Right ventricle myocardium inferior (tissue), 1 donor: ENCODE data around the gene IL34. TPM values are rescaled to one million over a fixed set of nuclear protein-coding genes. Genes with fewer than 3 reads are reported as not detected.
A peak's percentile ranks its signal among the peaks of the same experiment; 100 is the strongest.

Experiments used
- ATAC-seq: fragments of 200-7000 bp; cut with Tn5 transposase; one replicate; pipeline ENCODE4 v1.9.1; 2020; ENCODE audit warnings: mild to moderate bottlenecking, moderate library complexity
- DNase-seq: peaks from one replicate; pipeline ENCODE4 v3.0.0; 2021; ENCODE audit errors: missing footprints
- intact Hi-C: fragments of 100-400 bp; cut with DNase I; formaldehyde crosslinking; loops from one replicate; pipeline ENCODE4 v1.11.0; 2022
- total RNA-seq: library from RNA; stranded (reverse); fragmentation: NEBNext Ultra II Directional; extraction: Animal tissue kit (Norgen Biotek cat#: 25700); gene quantifications from one replicate; pipeline ENCODE4 v1.2.1, GENCODE V29; 2021
- donor health status: DM: no; HTN: yes; CAD: no; lungs with severe emphysema.

IL34 gene
- total RNA-seq, 1 donor from 2014 or later, result 2.0 TPM

DNA sequence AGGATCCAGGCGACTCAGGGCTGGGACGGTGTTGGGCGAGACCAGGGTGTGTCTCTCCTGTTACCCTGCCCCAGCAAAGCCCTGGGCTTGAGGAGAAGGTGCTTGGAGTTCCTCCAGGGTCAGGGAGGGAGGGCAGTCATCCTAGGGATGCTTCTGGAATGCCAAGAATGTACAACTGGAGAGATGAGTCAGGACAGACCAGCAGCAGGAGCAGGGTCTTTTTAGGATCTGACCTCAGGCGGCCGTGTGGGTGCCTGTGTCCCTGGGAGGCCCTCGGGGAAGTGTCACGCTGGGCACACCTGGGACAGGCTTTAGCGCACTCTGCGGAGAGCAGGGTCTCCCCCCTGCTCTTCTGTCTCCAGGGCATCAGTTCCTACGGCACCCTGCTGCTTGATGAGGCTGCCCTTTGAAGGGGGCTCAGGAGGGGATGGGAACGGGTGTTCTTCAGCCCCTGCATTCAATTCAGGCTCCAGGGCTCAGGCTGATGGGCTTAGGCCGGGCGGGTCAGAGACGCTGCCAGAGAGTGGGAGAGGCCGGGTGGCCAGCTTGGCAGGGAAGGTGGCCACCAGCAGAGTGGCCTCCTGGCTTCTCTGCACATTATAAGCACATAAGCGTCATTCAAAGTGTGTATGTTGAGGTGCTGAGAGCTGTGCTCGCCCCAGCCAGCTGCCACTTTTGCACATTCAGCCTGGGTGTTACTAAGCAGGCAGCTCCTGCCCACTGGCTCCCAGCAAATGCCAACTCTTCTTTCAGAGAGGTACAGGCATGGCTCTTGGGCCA lies 47.9 kb downstream of the IL34 start:
- ATAC-seq (peak; percentile 6), DNase-seq (peak; percentile 64)
- intact Hi-C loops, result loop anchor here (2.0 kb wide), 1 partner anchor 45 kb away; no protein-coding TSS in a partner anchor

DNA sequence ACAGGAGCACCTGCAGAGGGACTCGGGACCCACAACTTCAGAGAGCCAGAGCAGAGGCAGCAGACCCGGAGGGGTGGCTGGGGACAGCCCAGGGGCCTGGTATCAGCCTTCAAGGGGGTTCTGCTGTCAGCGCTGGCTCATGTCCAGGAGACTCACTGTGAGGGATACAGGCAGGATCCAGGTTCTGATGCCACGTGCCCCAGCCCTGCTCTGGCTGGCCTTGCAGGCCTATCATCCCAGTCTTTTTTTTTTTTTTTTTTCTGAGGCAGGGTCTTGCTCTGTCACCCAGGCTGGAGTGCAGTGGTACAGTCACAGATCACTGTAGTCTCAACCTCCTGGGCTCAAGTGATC lies 48.5 kb downstream of the IL34 start:
- no peak for ATAC-seq
- intact Hi-C loops, result loop anchor here (2.0 kb wide), 1 partner anchor 44 kb away; no protein-coding TSS in a partner anchor
- DNase-seq, result peak; percentile 23

GRCh38 chr16:70695331-70696070 lies 49.1 kb downstream of the IL34 start:
- DNase-seq (peak; percentile 83), ATAC-seq (peak; percentile 47)
- intact Hi-C loops, result loop anchor here (2.0 kb wide), 1 partner anchor 43 kb away; no protein-coding TSS in a partner anchor

DNA sequence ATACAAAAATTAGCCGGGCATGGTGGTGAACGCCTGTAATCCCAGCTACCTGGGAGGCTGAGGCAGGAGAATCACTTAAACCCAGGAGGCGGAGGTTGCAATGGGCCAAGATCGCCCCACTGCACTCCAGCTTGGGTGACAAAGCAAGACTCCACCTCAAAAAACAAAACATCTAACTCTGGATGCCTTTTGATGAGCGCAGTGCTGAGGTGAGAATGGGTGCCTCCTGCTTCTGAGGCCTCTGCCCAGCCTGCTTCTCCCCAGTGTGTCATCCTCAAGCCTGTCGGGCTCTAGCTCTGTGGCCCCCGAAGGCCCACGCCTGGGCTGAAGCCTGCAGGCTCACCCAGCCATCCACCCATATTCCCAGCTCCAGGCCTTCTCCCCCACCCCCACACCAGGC lies 50.0 kb downstream of the IL34 start:
- ATAC-seq (no peak), DNase-seq (no peak)
- intact Hi-C loops, result no loop called here

DNA sequence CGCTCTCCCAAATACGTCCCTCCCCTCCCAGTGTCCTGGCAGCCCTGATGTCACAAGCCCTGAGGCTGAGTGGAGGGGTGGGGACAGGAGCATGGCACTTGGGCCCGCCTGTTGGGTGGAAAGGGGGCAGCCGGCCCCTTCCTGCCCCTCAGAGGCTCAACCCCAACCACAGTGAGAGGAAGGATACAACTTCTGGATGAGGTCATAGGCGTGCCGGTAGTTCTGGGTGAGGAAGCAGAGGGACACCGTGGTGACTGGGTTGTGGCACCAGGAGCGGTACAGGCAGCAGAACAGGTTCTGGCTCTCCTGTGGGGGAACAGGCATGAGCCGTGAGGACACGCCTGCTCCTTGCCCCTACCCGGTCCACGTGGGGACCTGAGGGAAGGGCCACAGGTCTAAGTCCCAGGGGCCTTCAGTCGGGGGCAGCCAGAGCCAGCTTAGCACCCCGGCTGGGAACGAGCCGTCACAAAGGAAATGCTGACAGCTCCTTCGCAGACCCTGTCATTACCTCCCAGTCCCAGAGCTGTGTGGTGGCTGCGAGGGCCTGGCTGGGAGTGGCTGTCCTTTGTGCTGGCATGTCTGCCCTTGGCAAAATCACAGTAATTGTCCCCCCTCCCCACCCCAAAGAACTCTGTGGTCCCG lies 50.7 kb downstream of the IL34 start:
- DNase-seq, result no peak
- intact Hi-C loops, result no loop called here
- no peak for ATAC-seq

DNA sequence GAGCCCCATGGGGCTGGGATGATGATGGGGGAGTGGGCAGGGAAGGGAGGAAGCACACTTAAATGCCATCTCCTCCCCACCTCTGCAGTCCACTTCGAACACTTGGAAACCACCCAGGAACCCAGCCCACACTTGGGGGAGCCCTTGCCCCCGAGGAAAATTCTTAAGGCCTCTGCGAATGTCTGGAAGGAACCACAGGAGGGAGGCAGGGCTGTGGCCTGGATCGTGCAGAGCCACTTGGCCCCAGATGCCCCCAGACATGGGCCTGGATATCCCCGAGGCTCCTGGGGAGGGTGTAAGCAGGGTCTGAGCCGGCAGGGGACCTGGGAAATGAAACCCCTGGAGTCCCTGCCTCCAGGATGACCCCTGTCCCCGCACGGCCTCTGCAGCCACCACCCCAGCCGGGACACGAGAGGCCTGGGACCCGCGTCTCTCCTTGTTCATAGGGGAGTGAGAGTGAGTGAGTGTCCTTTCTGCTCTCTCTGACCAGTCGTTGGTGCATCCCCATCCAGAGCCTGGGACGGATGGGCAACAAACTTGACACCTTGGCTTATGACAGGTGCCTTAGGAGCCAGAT lies 51.3 kb downstream of the IL34 start:
- intact Hi-C loops, result no loop called here
- DNase-seq (no peak), ATAC-seq (no peak)

- DNase-seq (no peak), ATAC-seq (no peak)
- intact Hi-C loops, result no loop called here
Observed at GRCh38 chr16:70698901-70699300, 52.5 kb downstream of the IL34 start.

DNA sequence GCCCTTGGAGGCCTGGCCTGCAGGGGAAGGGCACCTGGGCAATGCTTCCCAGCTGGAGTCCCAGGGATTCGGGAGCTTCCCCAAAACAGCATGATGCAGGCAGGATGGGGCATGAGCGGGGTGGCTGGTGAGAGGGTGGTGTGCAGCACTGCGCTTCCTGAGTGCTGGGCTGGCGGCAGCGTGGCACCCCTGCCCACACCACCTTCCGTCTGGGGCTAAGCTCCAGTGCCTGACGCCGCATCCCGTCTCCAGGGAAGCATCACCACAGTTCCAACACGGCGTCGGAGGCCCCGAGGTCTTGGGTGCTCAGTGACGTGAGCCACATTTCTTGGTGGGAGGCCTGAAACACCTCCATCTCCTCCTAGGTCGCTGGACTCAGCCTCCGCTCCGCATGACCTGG lies 53.3 kb downstream of the IL34 start:
- ATAC-seq (no peak), DNase-seq (no peak)
- intact Hi-C loops, result no loop called here

DNA sequence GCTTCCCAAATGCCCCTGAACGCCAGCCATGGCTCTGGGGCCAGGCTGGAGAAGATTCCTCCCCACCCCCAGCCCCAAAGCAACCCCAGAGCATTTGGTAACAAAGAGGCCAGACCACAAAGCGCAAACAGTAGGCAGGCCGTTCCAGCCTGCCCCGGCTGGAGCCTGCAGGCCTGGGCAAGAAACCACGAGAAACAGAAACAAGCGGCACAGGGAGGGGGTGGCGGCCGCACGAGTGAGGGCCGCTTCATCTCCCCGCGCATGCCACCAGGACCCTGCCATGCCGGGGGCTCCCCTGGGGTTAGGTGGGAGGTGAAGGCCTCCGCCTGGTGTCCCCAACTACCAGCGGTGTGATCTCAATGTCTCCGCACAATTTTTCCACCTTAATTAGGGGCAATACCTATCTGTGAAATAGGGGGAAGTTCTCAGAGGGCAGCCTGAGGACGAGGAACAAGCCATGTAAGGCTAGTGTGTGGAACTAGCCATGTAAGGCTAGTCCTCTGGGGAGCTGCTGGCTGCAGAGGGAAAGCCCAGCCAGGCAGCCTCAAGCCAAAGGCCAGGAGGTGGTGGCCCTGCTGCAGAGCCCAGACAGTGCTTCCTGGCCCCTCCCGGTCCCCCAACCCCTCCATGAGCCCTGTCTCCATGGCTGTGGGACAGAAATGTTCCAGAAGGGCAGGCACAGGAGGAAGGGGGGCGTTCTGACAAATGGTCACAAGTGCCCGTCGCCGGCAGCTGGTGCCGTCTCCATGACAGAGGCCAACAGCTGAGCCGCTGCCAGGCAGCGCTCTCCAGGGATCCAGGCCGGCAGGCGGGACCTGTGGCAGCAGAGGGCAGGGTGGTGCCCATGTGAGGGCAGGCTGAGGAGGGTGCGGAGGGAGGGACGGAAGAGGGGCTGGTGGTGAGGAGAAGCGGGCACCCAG lies 54.0 kb downstream of the IL34 start:
- intact Hi-C loops, result no loop called here
- DNase-seq (no peak), ATAC-seq (peak; percentile 79)

GRCh38 chr16:70701036-70701435 lies 54.7 kb downstream of the IL34 start:
- intact Hi-C loops, result no loop called here
- DNase-seq (no peak), ATAC-seq (no peak)

- DNase-seq (no peak), ATAC-seq (no peak)
- intact Hi-C loops, result no loop called here
Observed at GRCh38 chr16:70701596-70701995, 55.2 kb downstream of the IL34 start.

DNA sequence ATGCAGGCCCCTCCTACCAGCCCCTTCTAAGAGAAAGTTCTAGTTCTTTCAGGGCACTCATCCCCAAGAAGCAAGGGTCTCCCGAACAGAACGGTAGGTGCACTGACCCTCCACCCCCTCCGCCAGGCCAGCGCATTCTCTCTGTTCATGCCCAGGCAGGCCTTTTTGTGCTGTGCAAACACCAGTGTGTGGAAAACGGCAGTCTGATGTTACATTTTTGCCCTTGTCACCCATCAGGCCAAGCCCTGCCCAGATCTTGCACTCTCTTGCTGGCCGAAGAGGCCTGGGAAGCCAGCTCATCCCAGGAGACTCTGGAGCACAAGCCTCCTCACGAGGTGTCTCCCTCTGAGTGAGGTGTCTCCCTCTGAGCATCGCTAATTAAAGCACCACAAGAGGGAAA lies 55.6 kb downstream of the IL34 start:
- intact Hi-C loops, result no loop called here
- DNase-seq, result no peak
- ATAC-seq, result no peak

DNA sequence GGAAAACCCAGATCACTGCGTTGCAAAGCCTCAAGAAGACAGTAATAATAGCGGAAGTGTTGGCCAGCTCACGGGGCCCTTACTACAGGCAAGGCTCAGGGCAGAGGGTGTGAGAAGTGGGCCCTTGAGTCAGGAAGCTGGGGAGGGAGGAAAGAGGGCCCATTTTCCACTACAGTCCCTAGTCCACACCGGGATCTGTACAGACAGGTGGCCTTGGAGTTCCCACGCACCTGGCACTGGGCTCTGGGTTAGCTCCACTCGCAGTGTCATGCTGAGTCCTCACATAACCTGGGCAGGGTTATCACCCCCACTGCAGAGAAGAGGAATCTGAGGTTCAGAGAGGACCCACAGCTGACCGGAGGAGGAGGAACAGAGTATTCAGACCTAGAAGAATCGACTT lies 56.3 kb downstream of the IL34 start:
- DNase-seq, result no peak
- ATAC-seq, result no peak
- intact Hi-C loops, result no loop called here

DNA sequence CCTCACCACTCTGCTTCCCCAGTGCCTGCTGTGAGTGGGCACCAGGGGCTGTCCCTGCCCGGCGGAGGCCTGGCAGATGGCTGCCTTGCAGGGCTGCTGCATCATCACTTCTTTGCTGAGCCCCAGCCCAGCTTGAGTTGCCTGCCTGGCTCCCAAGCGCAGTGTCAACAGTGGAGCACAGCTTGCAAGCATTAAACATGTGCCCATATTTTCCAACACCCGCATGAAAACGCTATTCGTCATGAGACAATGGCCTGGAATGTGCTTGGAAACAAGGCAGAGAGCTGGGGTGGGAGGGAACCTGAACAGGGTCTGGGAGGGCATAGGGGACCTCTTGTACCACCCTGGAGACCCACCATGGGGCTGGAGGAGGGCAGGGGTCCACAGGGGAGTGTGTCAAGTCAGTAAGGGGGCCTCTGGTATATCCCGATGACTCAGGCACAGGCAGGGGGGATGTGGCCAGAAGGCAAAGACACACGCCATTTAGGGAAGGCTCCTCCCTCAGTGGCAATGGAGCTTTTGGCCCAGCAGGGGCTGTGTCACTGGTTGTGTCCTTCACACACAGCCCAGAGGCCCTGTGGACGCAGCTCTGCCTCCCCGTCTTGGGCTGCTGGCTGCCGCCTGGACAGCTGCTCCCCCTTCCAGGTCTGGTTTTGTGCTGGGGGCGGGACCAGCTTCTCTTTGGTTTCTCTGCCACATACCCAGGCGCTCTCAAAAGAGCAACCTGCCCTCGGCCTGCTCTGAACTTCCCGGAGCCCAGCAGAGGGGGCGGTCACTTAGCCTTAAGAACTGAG lies 56.9 kb downstream of the IL34 start:
- intact Hi-C loops, result no loop called here
- DNase-seq, result no peak
- ATAC-seq, result peak; percentile 49

DNA sequence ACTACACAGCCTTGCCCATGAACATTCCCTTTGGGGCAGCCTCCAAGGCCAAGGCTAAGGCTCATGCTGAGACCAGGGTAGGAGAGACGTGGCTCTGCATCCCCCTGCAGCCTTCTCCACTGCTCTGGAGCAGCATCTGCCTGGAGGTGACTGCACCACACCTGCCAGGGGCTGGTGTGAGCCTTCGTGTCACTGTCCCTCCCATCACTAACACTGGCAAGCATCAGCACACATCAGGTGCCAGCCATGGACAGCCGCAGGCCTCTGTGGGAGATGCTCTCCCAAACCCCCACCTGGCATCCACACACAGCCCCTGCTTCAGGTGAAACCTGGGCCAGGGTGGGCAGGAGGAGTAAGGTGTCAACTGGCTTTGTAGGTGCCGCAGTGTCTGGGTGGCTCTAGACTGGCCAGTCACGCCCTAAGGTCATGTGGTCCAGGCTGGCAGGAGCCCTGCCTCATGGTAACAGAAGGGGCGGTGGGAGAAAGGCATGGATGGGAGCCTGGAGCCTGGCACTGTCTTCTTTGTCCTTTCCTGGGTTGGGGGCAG lies 57.5 kb downstream of the IL34 start:
- intact Hi-C loops, result no loop called here
- ATAC-seq, result no peak
- DNase-seq, result no peak

DNA sequence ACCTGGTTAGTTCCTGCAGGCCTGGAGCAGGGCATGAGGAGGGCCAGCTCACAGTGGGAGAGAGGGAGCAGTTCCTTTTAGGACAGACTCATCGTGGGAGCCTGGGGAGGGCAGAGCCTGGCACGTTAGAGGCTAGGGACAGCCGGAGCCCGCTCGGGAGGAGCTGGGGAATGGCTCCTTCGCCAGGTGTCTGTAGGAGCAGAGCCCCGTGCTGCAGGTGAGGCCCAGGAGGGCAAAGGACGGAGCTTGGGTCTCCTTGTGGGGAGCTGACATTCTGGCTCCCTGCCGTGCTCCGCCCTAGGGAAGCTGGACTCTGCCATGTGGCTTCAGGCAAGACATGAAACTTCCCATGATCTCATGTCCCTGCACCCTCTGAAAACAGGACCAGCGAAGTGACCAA lies 58.2 kb downstream of the IL34 start:
- intact Hi-C loops, result no loop called here
- no peak for ATAC-seq

DNA sequence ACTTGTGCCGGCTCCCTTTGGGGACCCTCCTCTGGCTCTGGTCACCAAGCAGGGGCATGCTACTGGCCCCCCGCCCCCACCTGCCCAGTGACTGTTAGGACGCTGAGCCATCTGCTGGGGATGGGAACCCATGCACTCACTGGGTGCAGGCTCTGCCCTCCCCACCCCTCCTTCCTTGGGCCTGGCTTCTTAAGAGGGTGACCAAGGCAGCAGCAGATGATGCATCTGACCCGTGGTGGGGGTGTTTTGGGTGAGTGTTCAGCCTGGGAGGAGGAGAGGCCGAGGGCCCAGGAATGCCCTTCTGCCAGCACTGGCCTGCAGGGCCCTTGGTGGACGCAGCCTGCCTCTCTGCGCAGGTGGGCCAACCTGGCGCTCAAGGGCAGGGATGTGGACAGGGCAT lies 58.7 kb downstream of the IL34 start:
- ATAC-seq (no peak), DNase-seq (no peak)
- intact Hi-C loops, result no loop called here

More for the DNA sequence above, 58.2 kb downstream of the IL34 start:
- no peak for DNase-seq
